Measurements from ENCODE around the gene KCNIP1.

The KCNIP1 gene

DNA sequence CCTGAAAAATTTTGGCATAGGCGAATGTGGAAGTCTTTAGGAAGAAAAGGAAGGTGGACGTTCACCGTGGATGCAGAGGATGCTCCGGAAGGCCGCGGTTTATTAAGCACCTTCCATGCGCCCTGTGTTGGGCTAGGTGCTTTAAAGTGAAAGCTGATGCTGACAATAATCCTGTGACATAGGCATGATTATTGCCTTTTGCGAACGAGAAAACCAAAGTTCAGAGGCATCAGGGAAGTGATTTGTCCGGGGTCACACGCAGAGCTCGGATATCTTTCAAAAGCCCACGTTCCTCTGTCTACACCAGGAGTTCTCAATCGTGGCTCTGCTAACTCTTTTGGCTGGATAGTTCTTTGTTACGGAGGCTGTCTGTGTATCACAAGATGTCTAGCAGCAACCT lies 267.7 kb downstream of the KCNIP1 start:
- no peaks in the 10 kb centered on the region for H3K36me3 Mint-ChIP-seq
- H3K9me3 Mint-ChIP-seq (ENCODE audit: low read depth), result no peaks in the 10 kb centered on the region
- H3K4me3 Mint-ChIP-seq, result no peak overlapping the region
- no peak overlapping the region for H3K27ac Mint-ChIP-seq
- H3K4me1 Mint-ChIP-seq (ENCODE audit: low read depth), result no peaks in the 10 kb centered on the region
- peaks cover 2% of the 10 kb centered on the region for H3K27me3 Mint-ChIP-seq

DNA sequence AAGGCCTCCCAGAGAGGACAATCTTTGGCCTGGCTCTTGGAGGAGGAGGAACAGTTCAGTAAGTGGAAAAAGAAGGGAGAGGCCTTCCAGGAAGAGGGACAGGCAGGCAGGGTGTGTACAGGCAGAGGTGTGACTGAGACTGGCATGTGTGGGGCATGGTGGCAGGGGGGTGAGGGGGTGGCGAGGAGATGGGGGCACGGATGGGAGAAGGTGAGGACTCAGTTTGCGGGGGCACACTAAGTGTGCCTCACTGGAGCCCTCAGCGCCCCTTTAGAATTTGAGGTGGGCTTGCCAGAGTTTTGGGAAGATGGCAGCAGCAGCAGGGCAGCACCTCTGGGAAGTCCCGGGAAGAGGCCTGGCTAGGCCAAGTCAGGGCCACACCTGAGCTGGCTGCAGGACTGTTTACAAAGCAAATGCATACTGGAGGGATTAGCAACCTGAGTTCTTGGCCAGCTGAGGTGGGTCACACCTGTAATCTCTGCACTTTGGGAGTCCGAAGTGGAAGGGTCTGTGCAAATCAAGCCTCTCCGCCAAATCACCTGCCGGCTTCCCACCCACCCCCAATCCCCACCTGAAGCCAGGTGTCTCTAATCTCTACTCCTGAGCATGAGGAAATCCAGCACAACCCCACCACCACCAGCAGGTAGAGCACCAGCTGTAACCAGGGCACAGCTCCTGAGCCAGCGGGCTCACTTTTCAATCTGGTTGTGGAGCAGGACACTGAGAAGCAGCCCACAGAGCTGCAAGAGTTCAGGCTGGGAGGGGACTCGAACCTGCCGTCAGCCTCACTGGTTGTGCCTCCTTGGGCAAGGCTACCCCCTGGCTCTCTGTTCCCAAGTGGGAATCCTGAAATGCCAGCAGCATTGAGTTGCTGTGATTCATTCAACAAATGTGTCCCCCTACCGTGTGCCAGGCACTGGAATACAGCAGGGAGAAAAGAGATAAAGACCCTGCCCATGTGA lies 269.5 kb downstream of the KCNIP1 start:
- H3K4me3 Mint-ChIP-seq, result no peak overlapping the region
- peaks cover 2% of the 10 kb centered on the region for H3K27me3 Mint-ChIP-seq
- no peaks in the 10 kb centered on the region for H3K4me1 Mint-ChIP-seq (ENCODE audit: low read depth)
- no peak overlapping the region for H3K27ac Mint-ChIP-seq
- no peaks in the 10 kb centered on the region for H3K9me3 Mint-ChIP-seq (ENCODE audit: low read depth)
- H3K36me3 Mint-ChIP-seq, result no peaks in the 10 kb centered on the region

DNA sequence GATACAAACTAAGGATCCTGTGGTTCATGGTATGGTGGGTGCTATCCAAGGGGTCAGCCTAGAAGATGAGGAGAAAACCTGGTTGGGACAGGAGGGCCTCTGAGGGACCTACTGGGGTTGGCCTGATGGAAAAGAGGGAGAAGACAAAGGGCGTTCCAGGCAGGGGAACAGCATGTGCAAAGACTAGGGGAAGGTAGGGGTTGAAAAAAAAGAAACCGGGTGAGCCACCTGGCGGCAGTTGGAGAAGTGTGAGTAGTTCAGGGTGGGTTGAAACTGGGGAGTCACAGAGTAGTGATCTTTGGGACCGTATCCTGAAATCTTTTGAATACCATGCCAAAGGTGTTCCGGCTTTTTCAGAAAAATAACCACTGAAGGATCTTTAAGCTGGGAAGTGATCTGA lies 271.0 kb downstream of the KCNIP1 start:
- Mint-ChIP-seq H3K27ac (no peak overlapping the region), H3K27me3 (peaks cover 2% of the 10 kb centered on the region), H3K9me3 (ENCODE audit: low read depth) (no peaks in the 10 kb centered on the region), H3K36me3 (no peaks in the 10 kb centered on the region), H3K4me3 (no peak overlapping the region), H3K4me1 (ENCODE audit: low read depth) (no peaks in the 10 kb centered on the region)

DNA sequence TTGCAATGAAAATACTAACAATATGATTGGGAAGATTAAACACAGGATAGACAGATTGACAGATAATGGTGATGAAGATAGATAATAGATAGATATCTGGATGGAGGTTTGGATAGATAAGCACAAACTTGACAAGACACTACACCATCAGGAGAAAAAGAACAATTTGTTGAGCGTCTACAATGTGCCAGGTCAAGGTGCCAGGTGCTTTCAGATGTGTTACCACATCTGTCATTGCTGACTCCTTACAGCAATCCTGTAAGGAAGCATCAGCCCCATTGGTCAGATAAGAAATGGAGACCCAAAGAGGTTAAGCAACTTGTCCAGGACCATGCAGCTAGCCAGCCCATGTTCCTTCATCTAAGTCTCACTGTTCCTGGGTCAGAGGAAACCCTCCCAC lies 278.1 kb downstream of the KCNIP1 start:
- no peaks in the 10 kb centered on the region for H3K36me3 Mint-ChIP-seq
- no peaks in the 10 kb centered on the region for H3K9me3 Mint-ChIP-seq (ENCODE audit: low read depth)
- peaks cover 2% of the 10 kb centered on the region for H3K27me3 Mint-ChIP-seq
- H3K27ac Mint-ChIP-seq, result no peak overlapping the region
- H3K4me3 Mint-ChIP-seq, result no peak overlapping the region
- no peaks in the 10 kb centered on the region for H3K4me1 Mint-ChIP-seq (ENCODE audit: low read depth)

DNA sequence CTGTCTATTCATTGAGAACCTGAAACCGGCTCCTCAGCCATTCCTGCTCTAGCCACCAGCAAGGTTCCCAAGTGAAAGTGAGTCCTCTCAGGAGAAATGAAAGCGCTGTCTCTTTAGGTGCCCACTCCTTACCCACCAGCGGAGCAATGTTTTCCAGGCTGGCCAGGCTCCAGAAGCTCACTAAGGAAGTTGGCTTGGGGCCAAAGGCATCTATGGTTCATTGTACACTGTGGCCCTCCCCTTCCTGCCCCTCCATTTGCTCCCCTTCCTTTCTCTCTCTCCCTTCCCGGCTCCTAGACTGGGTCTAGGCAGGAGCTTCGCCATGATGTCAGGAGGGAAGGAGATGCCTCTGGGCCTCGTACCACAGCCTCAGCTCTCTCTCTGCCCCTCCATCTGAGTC lies 278.6 kb downstream of the KCNIP1 start:
- H3K27ac Mint-ChIP-seq, result no peak overlapping the region
- no peaks in the 10 kb centered on the region for H3K9me3 Mint-ChIP-seq (ENCODE audit: low read depth)
- H3K4me3 Mint-ChIP-seq, result no peak overlapping the region
- H3K27me3 Mint-ChIP-seq, result peaks cover 2% of the 10 kb centered on the region
- H3K36me3 Mint-ChIP-seq, result no peaks in the 10 kb centered on the region
- H3K4me1 Mint-ChIP-seq (ENCODE audit: low read depth), result no peaks in the 10 kb centered on the region

DNA sequence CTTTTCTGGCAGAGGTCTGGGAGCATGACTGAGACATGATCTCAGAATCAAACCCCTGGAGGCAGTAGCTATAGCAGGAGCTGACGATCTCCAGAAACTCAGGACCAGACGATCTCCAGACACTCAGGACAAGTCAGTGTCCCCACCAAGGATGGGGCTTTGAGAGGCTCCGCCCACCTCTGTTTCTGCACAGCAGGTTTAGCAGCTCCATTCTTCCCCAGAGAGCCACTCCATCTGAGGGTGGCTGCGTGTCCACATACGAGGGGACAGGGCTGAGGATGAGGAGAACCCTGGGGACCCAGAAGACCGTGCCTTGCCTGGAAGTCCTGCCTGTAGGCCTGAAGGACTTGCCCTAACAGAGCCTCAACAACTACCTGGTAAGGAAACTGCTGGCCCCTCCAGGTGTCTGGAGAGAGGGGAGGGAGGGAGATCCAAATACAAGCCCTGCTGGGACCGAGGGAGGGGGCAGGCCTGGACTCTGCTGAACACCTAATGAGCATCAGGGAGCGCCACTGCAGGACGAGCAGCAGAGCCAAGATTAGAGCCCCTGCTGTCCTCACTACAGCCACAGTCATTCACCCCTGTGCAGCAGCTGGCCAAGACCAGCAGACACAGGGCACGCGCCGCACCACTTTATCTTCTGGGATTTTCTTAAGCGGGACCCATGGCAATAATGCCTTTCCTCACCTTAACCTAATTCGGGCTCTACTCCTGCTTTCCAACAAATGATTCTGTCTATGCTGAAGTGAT lies 279.9 kb downstream of the KCNIP1 start, which contains the start of gene GABRP:
Gene GABRP (plus strand): TSS at position 228 of the 750 bp plus-strand sequence. CDS start 4,891 bp downstream, outside the sequence.
- Mint-ChIP-seq H3K4me3 (no peak within 1 kb of the TSS), H3K9me3 (ENCODE audit: low read depth) (no peaks in the 10 kb centered on the region), H3K27me3 (peaks cover 2% of the 10 kb centered on the region), H3K4me1 (ENCODE audit: low read depth) (no peaks in the 10 kb centered on the region), H3K36me3 (no peaks in the 10 kb centered on the region), H3K27ac (no peak within 1 kb of the TSS)

DNA sequence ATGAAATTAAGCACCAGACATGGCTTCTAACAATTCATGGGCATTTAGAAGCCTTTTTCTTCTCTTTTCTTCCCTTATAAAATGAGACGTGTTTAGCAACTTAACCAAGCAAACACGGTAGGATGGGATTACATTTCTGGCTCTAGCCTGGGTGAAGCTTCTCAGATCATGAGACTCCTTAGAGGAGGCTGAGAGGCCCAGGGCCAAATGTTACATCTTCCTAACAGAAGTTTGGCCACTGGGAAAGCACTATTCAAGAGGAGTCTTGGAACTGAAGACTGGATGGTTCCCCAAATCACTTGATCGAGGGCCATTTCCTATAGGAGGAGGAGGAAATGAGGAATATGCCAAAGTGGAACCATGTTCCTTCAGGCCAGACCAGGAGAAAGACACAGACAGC lies 281.6 kb downstream of the KCNIP1 start:
- Mint-ChIP-seq H3K9me3 (ENCODE audit: low read depth) (no peaks in the 10 kb centered on the region), H3K27ac (no peak overlapping the region), H3K4me3 (no peak overlapping the region), H3K27me3 (peaks cover 2% of the 10 kb centered on the region), H3K4me1 (ENCODE audit: low read depth) (no peaks in the 10 kb centered on the region), H3K36me3 (no peaks in the 10 kb centered on the region)
